IPS-18a (cell line): ENCODE measurements around the gene CFAP97.
A peak's percentile ranks its signal among the peaks of the same experiment; 100 is the strongest.

Experiments
- H3K27ac ChIP-seq: one replicate; pipeline ENCODE4 v1.5.1; 2013; ENCODE audit warnings: low read length
- H3K27me3 ChIP-seq: one replicate; pipeline ENCODE4 v1.6.1; 2013; ENCODE audit warnings: mild to moderate bottlenecking, low read length; ENCODE audit not compliant: control insufficient read depth, insufficient read depth
- H3K36me3 ChIP-seq: one replicate; pipeline ENCODE4 v1.6.1; 2013; ENCODE audit warnings: low read depth, low read length; ENCODE audit not compliant: control insufficient read depth
- H3K4me1 ChIP-seq: one replicate; pipeline ENCODE4 v1.6.1; 2013; ENCODE audit warnings: low read depth, low read length; ENCODE audit not compliant: control insufficient read depth
- H3K4me3 ChIP-seq: one replicate; pipeline ENCODE4 v1.5.1; 2013; ENCODE audit warnings: low read length
- H3K9ac ChIP-seq: one replicate; pipeline ENCODE4 v1.6.1; 2013; ENCODE audit warnings: mild to moderate bottlenecking, low read length, moderate library complexity
- H3K9me3 ChIP-seq: one replicate; pipeline ENCODE4 v1.6.1; 2013; ENCODE audit warnings: low read depth, low read length; ENCODE audit not compliant: control insufficient read depth

Gene CFAP97

DNA sequence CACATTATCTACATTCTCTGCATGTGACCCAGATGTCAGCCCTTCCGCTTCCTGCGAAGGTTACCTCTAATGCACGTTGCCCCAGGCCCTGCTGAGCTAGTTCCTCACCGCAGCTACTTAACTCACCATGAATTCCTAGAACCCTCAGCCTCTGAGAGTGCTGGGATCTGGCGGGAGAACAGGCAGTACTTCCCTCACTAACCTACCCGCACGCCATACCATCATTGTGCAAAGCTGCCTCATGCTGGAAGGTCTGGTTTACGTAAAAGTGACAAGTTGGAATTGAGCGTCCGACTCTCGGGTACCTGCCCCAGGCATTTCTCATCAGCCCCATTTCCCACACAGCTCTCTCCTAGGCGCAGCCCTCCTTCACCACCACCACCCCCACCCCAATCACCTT, 54.4 kb downstream of the CFAP97 start:
- Histone ChIP-seq H3K4me3 (no peak overlapping the region), H3K9ac (no peak overlapping the region), H3K27me3 (no peaks in the 10 kb centered on the region), H3K36me3 (peaks cover 22% of the 10 kb centered on the region), H3K4me1 (peaks cover under 1% of the 10 kb centered on the region), H3K27ac (no peak overlapping the region), H3K9me3 (no peaks in the 10 kb centered on the region)

GRCh38 chr4:185145572-185145971, 58.2 kb downstream of the CFAP97 start:
- H3K27ac ChIP-seq, result no peak overlapping the region
- H3K4me1 ChIP-seq, result peaks cover 11% of the 10 kb centered on the region
- no peak overlapping the region for H3K4me3 ChIP-seq
- H3K9me3 ChIP-seq, result no peaks in the 10 kb centered on the region
- H3K9ac ChIP-seq, result no peak overlapping the region
- H3K27me3 ChIP-seq, result peaks cover 12% of the 10 kb centered on the region
- peaks cover 22% of the 10 kb centered on the region for H3K36me3 ChIP-seq

DNA sequence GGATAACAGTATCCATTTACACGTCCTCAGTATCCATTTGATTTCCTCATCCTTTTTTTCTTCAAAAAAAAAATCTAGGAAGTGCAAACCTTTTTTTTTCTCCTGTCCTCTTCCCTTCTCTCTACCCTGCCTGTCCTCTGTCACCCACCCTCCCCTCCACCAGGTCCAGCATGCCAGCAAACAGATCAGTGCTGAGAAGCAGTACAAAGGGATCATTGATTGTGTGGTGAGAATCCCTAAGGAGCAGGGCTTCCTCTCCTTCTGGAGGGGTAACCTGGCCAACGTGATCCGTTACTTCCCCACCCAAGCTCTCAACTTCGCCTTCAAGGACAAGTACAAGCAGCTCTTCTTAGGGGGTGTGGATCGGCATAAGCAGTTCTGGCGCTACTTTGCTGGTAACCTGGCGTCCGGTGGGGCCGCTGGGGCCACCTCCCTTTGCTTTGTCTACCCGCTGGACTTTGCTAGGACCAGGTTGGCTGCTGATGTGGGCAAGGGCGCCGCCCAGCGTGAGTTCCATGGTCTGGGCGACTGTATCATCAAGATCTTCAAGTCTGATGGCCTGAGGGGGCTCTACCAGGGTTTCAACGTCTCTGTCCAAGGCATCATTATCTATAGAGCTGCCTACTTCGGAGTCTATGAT, 59.1 kb downstream of the CFAP97 start:
- H3K36me3 ChIP-seq, result peaks cover 22% of the 10 kb centered on the region
- no peak overlapping the region for H3K27ac ChIP-seq
- H3K9me3 ChIP-seq, result no peaks in the 10 kb centered on the region
- H3K4me1 ChIP-seq, result peaks cover 11% of the 10 kb centered on the region
- no peak overlapping the region for H3K9ac ChIP-seq
- H3K27me3 ChIP-seq, result peaks cover 12% of the 10 kb centered on the region
- no peak overlapping the region for H3K4me3 ChIP-seq

- peak overlapping the region; percentile 55 for H3K9ac ChIP-seq
- peaks cover 22% of the 10 kb centered on the region for H3K36me3 ChIP-seq
- peaks cover 11% of the 10 kb centered on the region for H3K4me1 ChIP-seq
- H3K27me3 ChIP-seq, result peaks cover 12% of the 10 kb centered on the region
- H3K27ac ChIP-seq, result no peak overlapping the region
- peak overlapping the region; percentile 91 for H3K4me3 ChIP-seq
- H3K9me3 ChIP-seq, result no peaks in the 10 kb centered on the region
Observed at GRCh38 chr4:185143601-185143969, 60.2 kb downstream of the CFAP97 start.

DNA sequence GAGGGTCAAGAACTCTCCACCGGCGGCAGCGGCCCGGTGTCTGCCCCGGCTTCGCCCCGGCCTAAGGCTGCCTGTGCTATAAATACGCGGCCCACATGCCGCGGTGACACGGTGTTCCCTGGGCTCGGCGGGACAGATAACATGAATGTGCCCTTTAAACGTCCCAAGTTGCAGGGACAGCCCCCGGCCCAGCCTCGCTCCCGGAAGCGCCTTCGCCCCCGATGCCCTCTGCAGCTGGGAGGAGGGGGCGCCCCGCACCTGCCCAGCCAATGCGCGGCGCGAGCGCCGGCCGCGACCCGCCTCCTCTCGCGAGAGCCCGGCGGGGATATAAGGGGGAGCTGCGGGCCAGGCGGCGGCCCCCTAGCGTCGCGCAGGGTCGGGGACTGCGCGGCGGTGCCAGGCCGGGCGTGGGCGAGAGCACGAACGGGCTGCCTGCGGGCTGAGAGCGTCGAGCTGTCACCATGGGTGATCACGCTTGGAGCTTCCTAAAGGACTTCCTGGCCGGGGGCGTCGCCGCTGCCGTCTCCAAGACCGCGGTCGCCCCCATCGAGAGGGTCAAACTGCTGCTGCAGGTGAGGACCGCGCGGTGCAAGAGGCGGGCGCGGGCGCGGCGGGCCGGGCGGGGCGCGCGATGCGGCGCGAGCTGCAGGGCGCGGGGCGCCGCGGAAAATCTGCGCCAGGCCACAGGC, 60.7 kb downstream of the CFAP97 start, which contains the start of gene SLC25A4:
Gene SLC25A4, plus strand, starts transcription at position 355 of the 689 bp plus-strand sequence. Its CDS starts 107 bp downstream, at position 462.
- Histone ChIP-seq H3K9me3 (no peaks in the 10 kb centered on the region), H3K4me1 (peaks cover 11% of the 10 kb centered on the region), H3K4me3 (peak within 1 kb of the TSS; percentile 91), H3K27me3 (peaks cover 12% of the 10 kb centered on the region), H3K27ac (no peak within 1 kb of the TSS), H3K9ac (peak within 1 kb of the TSS; percentile 55), H3K36me3 (peaks cover 22% of the 10 kb centered on the region)

GRCh38 chr4:185142564-185142911, 61.3 kb downstream of the CFAP97 start:
- Histone ChIP-seq H3K36me3 (peaks cover 22% of the 10 kb centered on the region), H3K4me3 (peak overlapping the region; percentile 91), H3K9me3 (no peaks in the 10 kb centered on the region), H3K27me3 (peaks cover 12% of the 10 kb centered on the region), H3K4me1 (peaks cover 11% of the 10 kb centered on the region), H3K27ac (no peak overlapping the region), H3K9ac (peak overlapping the region; percentile 55)

DNA sequence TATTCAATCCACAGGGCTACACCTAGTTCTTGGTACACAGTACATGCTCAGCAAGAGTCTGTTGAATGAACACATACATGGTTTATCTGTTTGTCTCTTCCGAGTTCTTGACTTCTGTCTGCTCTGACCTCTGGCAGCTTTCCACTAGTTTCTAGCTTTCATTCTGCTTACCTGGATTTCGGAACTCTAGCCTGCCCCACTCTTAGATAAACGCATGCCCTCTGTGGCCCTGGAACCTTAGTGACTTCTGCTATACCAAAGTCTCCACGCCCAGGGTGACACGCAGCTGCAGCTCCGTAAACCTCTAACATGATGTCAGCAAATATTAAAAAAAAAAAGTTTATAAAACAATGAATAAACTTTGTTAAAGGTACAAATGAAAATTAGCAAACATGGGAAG, 62.0 kb downstream of the CFAP97 start:
- H3K27me3 ChIP-seq, result peaks cover 12% of the 10 kb centered on the region
- no peak overlapping the region for H3K9ac ChIP-seq
- peaks cover 11% of the 10 kb centered on the region for H3K4me1 ChIP-seq
- H3K36me3 ChIP-seq, result peaks cover 15% of the 10 kb centered on the region
- no peak overlapping the region for H3K27ac ChIP-seq
- no peak overlapping the region for H3K4me3 ChIP-seq
- no peaks in the 10 kb centered on the region for H3K9me3 ChIP-seq

DNA sequence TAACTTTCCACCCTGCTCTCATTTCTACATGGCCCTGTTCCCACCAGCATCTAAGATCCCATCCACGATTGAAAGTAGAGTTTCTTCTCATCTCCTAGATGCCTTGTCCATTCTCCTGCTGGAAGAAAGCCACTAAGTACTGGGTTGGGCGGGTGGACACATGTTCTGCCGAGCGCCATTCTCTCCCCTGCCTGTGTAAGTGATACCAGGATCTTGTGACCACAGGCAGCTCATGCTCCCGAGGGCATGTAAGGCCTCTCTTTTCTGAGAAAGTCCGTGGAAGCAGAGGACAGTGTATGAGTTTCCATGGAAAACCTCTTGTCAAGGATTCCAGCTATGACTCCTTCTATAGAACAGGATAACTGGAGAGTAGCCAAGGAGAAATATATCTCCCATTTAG, 64.1 kb downstream of the CFAP97 start:
- Histone ChIP-seq H3K27me3 (peaks cover 12% of the 10 kb centered on the region), H3K9me3 (no peaks in the 10 kb centered on the region), H3K27ac (no peak overlapping the region), H3K9ac (no peak overlapping the region), H3K4me3 (no peak overlapping the region), H3K4me1 (peaks cover 11% of the 10 kb centered on the region), H3K36me3 (no peaks in the 10 kb centered on the region)

GRCh38 chr4:185138161-185138560, 65.6 kb downstream of the CFAP97 start:
- Histone ChIP-seq H3K27me3 (peaks cover 4% of the 10 kb centered on the region), H3K36me3 (no peaks in the 10 kb centered on the region), H3K4me1 (peaks cover 4% of the 10 kb centered on the region), H3K27ac (no peak overlapping the region), H3K9ac (no peak overlapping the region), H3K9me3 (no peaks in the 10 kb centered on the region), H3K4me3 (no peak overlapping the region)

DNA sequence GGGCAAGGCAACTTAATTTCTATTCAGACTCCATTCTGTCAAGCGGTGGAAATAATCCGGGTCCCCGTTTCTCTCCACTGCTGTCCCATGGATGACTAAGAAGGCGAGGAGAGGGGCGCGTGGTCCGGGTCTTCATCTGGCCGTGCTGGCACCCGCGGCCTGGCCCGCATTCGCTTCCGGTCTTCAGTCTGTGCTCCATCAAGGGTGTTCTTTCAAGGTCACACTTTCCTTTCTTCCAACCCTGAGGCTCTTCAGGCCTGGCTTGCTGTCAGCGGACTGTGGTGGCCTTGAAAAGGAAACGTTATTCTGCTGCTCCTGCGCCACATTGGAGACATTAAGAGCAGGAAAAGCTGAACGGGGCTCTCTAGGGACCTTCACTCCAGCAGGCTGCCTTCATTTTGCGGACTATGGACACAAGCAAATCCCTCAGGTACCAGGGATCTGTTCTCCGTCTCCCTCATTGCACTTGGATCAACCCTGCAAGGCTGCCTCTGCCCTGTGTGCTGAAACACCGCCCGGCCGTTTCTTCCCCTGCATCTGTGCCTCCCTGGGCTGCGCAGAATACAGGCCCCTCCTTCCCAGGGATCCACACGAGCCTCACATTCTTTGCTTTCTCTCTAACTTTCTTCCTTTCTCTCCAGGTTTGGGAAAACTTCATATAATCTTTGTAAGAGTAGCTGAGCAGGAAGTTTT, 66.4 kb downstream of the CFAP97 start:
- H3K4me3 ChIP-seq, result no peak overlapping the region
- H3K36me3 ChIP-seq, result no peaks in the 10 kb centered on the region
- H3K4me1 ChIP-seq, result peaks cover under 1% of the 10 kb centered on the region
- no peaks in the 10 kb centered on the region for H3K9me3 ChIP-seq
- H3K9ac ChIP-seq, result no peak overlapping the region
- peaks cover 4% of the 10 kb centered on the region for H3K27me3 ChIP-seq
- no peak overlapping the region for H3K27ac ChIP-seq

GRCh38 chr4:185134307-185134869, 69.4 kb downstream of the CFAP97 start:
- no peak overlapping the region for H3K4me3 ChIP-seq
- H3K9me3 ChIP-seq, result no peaks in the 10 kb centered on the region
- H3K27me3 ChIP-seq, result peaks cover 2% of the 10 kb centered on the region
- H3K4me1 ChIP-seq, result no peaks in the 10 kb centered on the region
- H3K9ac ChIP-seq, result no peak overlapping the region
- no peaks in the 10 kb centered on the region for H3K36me3 ChIP-seq
- no peak overlapping the region for H3K27ac ChIP-seq
